Muscle layer of duodenum (tissue), 2 donors: ENCODE data around the gene TGFB1.
"Not testable (repeated sequence)": the region's sequence is repeated elsewhere in the genome, so short reads cannot be mapped to it uniquely, and the experiment has no call there.

ENCODE experiments used
- H3K27ac ChIP-seq: one replicate; pipeline ENCODE4 v1.7.0; 2013; ENCODE audit warnings: mild to moderate bottlenecking, low read length
- H3K27me3 ChIP-seq: one replicate; pipeline ENCODE4 v1.7.0; 2013; ENCODE audit warnings: low read depth, mild to moderate bottlenecking, control low read depth, low read length
- H3K36me3 ChIP-seq, 2 donors: one replicate each; pipeline ENCODE4 v1.7.0; 2013; ENCODE audit warnings: low read length in 2 of 2, control low read depth in 1 of 2, mild to moderate bottlenecking in 1 of 2; ENCODE audit not compliant: insufficient read depth in 2 of 2, control insufficient read depth in 1 of 2
- H3K4me1 ChIP-seq, 2 donors: one replicate each; pipeline ENCODE4 v1.7.0; 2013; ENCODE audit warnings: low read length in 2 of 2, mild to moderate bottlenecking in 2 of 2, control low read depth in 1 of 2, moderate library complexity in 1 of 2; ENCODE audit not compliant: insufficient read depth in 2 of 2, control insufficient read depth in 1 of 2
- H3K4me3 ChIP-seq, 2 donors: one replicate each; pipeline ENCODE4 v1.7.0; 2013; ENCODE audit warnings: low read length in 2 of 2, low read depth in 1 of 2, mild to moderate bottlenecking in 1 of 2
- H3K9me3 ChIP-seq, 2 donors: one replicate each; pipeline ENCODE4 v1.7.0; 2013; ENCODE audit warnings: low read length in 2 of 2, control low read depth in 1 of 2, mild to moderate bottlenecking in 1 of 2; ENCODE audit not compliant: control insufficient read depth in 1 of 2
- donor health status: healthy.

The TGFB1 gene

GRCh38 chr19:41297628-41298347 is 55.9 kb downstream of the TGFB1 start:
- Histone ChIP-seq H3K4me3 (no peak overlapping the region), H3K4me1 (peaks cover 33 to 52% of the 10 kb centered on the region in 2 donors), H3K27me3 (no peaks in the 10 kb centered on the region), H3K36me3 (peaks cover 69 to 74% of the 10 kb centered on the region in 2 donors), H3K27ac (peak overlapping the region; percentile 82), H3K9me3 (no peaks in the 10 kb centered on the region)

GRCh38 chr19:41296433-41296871 is 57.3 kb downstream of the TGFB1 start:
- H3K4me3 ChIP-seq, result no peak overlapping the region
- H3K9me3 ChIP-seq, result no peaks in the 10 kb centered on the region
- peaks cover 33 to 52% of the 10 kb centered on the region in 2 donors for H3K4me1 ChIP-seq
- H3K36me3 ChIP-seq, result peaks cover 71 to 79% of the 10 kb centered on the region in 2 donors
- no peaks in the 10 kb centered on the region for H3K27me3 ChIP-seq
- H3K27ac ChIP-seq, result peak overlapping the region; percentile 82

DNA sequence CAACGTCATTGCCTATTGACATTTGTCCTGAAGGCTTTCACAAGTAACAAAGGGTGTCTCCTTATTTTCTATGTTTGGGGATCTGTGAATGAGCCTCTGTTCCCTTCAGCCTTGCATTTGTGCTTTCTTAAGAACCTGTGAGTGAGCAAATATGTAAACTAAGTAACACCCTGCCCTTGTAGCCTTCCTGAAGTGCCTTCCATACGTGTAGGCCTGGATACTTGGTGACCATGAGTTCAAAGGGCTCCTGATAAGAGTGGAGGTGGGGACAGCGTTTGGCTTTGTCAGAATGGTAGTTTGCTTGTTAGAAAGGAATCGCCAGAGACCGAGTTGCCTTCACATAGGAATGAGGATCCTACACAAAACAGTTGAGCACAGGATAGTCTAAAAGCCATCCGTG is 58.2 kb downstream of the TGFB1 start:
- peaks cover 66 to 80% of the 10 kb centered on the region in 2 donors for H3K36me3 ChIP-seq
- peaks cover 32 to 46% of the 10 kb centered on the region in 2 donors for H3K4me1 ChIP-seq
- peak overlapping the region; percentile 11 for H3K27ac ChIP-seq
- no peaks in the 10 kb centered on the region for H3K9me3 ChIP-seq
- H3K4me3 ChIP-seq, result no peak overlapping the region
- H3K27me3 ChIP-seq, result no peaks in the 10 kb centered on the region

- peaks cover 25 to 35% of the 10 kb centered on the region in 2 donors for H3K4me1 ChIP-seq
These were observed 59.3 kb downstream of the TGFB1 start for GRCh38 chr19:41294393-41294792.

GRCh38 chr19:41289814-41290213 is 63.9 kb downstream of the TGFB1 start:
- not testable (repeated sequence) for H3K9me3 ChIP-seq, H3K27ac ChIP-seq, H3K4me1 ChIP-seq, H3K27me3 ChIP-seq, H3K4me3 ChIP-seq
- H3K36me3 ChIP-seq, result peaks cover 58 to 71% of the 10 kb centered on the region in 2 donors

More at GRCh38 chr19:41294393-41294792, 59.3 kb downstream of the TGFB1 start:
- Histone ChIP-seq H3K27ac (no peak overlapping the region), H3K27me3 (no peaks in the 10 kb centered on the region), H3K9me3 (no peaks in the 10 kb centered on the region), H3K4me3 (no peak overlapping the region), H3K36me3 (peaks cover 67 to 84% of the 10 kb centered on the region in 2 donors)

DNA sequence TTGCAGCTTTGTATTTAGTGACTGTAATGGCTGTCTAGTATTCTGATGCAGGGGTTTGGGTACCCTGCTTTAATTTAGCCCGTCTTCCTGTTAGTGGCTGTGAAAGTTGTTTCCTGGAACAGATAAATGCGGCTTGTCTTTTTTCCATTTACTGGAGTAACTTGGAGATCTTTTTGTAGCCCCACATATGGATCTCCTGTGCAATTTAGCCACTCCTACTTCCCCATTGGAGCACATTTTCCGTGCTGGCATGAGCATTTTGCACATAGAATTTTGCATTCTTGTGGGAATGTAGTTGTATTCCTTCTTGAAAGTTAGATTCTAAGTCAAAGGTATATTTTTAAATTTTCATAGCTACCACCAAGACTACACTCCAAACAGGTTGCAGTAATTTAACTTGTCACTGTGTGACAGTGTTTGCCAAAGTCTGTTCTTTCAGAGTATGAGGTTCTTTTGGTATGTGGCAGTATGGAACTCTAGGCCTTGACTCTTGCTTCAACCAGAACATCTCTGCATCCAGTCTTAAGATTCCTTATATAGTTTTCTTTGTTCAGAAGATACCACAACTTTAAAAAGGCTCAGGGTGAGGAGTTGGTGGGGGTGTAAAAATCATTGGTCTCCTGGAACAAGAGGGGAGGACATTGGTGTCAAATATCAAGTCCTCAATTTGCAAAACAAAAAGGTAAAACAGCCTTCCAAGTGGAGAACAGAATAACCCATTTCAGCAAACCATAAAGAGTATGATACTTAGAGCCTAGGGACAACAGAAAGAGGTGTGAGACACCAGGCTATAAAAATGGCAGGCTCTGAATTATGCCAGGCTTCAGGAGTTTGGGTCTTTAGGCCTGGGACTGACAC is 64.8 kb downstream of the TGFB1 start:
- H3K27ac ChIP-seq, result no peak overlapping the region
- peaks cover 0 to 7% of the 10 kb centered on the region in 2 donors for H3K4me1 ChIP-seq
- H3K27me3 ChIP-seq, result no peaks in the 10 kb centered on the region
- H3K9me3 ChIP-seq, result no peaks in the 10 kb centered on the region
- peaks cover 52 to 71% of the 10 kb centered on the region in 2 donors for H3K36me3 ChIP-seq
- no peak overlapping the region for H3K4me3 ChIP-seq
